Ovary (tissue), 3 donors: ENCODE measurements around the gene STYXL1.

Source experiments
- EP300 ChIP-seq: sonication (generic); formaldehyde crosslinking; IDR thresholded peaks from one replicate; pipeline ENCODE4 v1.6.1; 2017; ENCODE audit warnings: antibody characterized with exemption
- POLR2A ChIP-seq: fragments of 450-650 bp; IDR thresholded peaks from one replicate; pipeline ENCODE4 v1.6.1; 2017; ENCODE audit warnings: antibody characterized with exemption, mild to moderate bottlenecking, moderate library complexity
- TF ChIP-seq, protein P1 (sequence below), 3 donors: fragments of 450-650 bp in 2 of 3; fragments of 200-600 bp in 1 of 3; IDR thresholded peaks; one replicate each; pipeline versions ENCODE4 v1.5.1 to v1.8.0; 2016 to 2022; ENCODE audit warnings: antibody characterized with exemption in 3 of 3, mild to moderate bottlenecking in 1 of 3
- donor health status: DM: no; HTN: no; CAD: no.

DNA sequence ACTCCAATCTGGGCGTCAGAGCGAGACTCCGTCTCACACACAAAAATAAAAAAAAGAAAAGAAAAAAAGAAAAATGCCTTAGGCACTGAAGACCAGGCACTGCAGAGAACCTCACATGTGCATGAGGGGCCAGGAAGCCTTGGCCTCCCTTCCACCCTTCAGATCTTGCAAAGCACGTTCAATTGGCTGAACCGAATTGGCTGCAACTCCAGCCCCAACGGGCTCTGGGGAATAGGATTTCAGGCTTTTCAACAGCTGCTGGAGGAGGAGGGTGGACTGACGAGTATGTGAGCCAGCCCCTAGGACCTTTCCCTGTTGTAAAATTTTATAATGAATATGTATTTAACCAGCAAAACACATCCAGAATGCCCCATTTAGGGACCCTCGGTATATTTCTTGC, 70.1 kb downstream of the STYXL1 start:
- TF ChIP-seq, protein P1, sequence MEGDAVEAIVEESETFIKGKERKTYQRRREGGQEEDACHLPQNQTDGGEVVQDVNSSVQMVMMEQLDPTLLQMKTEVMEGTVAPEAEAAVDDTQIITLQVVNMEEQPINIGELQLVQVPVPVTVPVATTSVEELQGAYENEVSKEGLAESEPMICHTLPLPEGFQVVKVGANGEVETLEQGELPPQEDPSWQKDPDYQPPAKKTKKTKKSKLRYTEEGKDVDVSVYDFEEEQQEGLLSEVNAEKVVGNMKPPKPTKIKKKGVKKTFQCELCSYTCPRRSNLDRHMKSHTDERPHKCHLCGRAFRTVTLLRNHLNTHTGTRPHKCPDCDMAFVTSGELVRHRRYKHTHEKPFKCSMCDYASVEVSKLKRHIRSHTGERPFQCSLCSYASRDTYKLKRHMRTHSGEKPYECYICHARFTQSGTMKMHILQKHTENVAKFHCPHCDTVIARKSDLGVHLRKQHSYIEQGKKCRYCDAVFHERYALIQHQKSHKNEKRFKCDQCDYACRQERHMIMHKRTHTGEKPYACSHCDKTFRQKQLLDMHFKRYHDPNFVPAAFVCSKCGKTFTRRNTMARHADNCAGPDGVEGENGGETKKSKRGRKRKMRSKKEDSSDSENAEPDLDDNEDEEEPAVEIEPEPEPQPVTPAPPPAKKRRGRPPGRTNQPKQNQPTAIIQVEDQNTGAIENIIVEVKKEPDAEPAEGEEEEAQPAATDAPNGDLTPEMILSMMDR (IDR thresholded peaks at IDR 0.05): no peak
- TF ChIP-seq POLR2A: no peak
- no peak for TF ChIP-seq EP300
